Caki2 (cell line): ENCODE results near the gene BARX1. TPM values are rescaled to one million over a fixed set of nuclear protein-coding genes. Genes with fewer than 3 reads are reported as not detected.
"Not testable (repeated sequence)": the region's sequence is repeated elsewhere in the genome, so short reads cannot be mapped to it uniquely, and the experiment has no call there.

Source experiments
- DNase-seq: peaks from one replicate; pipeline ENCODE4 v3.0.0-alpha.2; 2015; ENCODE audit warnings: low read depth
- in situ Hi-C: cut with HindIII; loops from 2 replicates; pipeline ENCODE4 v1.10.0; 2016; ENCODE audit warnings: low sequenced_read_pairs, low pct_unique_long_range_greater_than_20kb, mixed read lengths
- total RNA-seq: library from RNA; depleted of rRNA; stranded (reverse); fragments of >200 nt; shearing (Covaris generic); gene quantifications from 2 replicates; pipeline ENCODE4 v1.2.3, GENCODE V29; 2014; ENCODE audit warnings: low replicate concordance; rRNA removed

Gene BARX1
- total RNA-seq: 58.2 and 66.3 TPM in 2 replicates

GRCh38 chr9:93955111-93955980 is at the start of gene BARX1:
TSS of gene BARX1 (minus strand) at chr9:93955355. CDS start at chr9:93955146, 209 bp downstream.
- peak; percentile 72 for DNase-seq
- in situ Hi-C loops: no loop called here

GRCh38 chr9:94002316-94003140 is 47.4 kb upstream of the BARX1 start:
- no peak for DNase-seq
- in situ Hi-C loops: no loop called here

GRCh38 chr9:93996863-93997262 is 41.7 kb upstream of the BARX1 start:
- no peak for DNase-seq
- in situ Hi-C loops: no loop called here

DNA sequence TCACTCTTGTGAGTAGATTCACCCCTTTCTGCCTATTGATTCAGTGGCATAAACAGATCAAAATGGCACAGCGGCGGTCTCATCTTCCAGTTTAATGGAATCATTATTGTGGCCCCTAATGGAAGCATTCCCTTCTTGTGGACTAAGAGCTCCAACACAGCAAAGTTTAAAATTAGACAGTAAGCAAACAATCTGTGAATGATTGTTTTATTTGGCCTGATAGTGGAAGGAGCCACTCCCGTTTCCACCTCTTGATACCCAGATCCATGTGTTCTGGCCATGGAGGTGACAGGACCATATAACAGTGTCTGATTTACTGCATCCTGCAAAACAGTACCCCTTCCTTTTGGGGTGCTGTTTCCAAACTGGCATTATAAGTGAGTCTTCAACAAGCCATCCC is 41.2 kb upstream of the BARX1 start:
- in situ Hi-C loops: no loop called here
- no peak for DNase-seq

DNA sequence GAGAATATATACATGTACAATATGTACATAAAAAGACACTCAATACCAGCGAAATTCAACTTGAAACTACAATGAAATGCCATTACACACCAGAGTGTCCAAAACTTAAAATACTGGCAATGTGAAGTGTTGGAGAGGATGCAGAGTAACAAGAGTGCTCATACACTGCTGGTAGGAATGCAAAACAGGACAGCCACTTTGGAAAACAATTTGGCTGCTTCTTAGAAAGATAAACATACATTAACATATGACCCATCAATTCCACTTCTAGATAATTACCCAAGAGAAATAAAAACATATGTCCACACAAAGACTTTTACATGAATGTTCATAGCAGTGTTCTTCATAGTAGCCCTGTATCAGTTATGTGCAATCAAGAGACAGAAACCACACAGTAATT is 39.4 kb upstream of the BARX1 start:
- in situ Hi-C loops: no loop called here

DNA sequence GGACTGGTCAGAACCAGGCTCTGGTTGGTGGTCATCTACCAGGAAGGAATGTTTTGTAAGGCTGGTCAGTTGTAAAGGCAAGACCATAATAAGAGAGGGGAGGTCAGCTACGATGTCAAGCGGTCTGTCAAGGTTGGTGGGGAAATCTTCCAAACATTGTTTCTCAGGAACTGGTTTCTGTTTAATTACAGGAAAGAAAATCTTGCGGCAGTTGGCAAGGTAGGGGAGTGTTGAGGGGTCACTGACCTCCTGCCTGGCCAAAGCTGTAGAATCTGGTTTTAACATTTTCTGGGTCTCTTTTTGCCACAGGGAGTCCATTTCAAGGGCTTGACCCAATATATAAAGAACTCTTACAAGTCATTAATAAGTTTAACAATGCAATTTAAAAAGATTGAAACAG is 39.0 kb upstream of the BARX1 start:
- DNase-seq: no peak
- in situ Hi-C loops: no loop called here

More for the DNA sequence above, 39.4 kb upstream of the BARX1 start:
- no peak for DNase-seq

GRCh38 chr9:93992830-93993229 is 37.7 kb upstream of the BARX1 start:
- DNase-seq: no peak
- in situ Hi-C loops: no loop called here

DNA sequence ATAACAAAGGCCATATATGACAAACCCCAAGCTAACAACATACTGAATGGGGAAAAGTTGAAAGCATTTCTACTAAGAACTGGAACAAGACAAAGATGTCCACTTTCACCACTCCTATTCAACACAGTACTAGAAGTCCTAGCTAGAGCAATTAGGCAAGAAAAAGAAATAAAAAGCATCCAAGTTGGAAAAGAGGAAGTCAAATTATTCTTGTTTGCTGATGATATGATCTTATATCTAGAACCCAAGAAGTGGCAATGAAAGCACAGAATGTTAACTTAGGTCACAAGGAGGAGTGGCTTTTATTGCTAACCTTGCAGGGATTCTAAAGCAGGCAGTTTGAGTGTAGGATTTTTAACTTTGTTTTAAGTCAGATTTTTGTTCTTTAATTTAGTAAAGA is 35.3 kb upstream of the BARX1 start:
- in situ Hi-C loops: no loop called here

DNA sequence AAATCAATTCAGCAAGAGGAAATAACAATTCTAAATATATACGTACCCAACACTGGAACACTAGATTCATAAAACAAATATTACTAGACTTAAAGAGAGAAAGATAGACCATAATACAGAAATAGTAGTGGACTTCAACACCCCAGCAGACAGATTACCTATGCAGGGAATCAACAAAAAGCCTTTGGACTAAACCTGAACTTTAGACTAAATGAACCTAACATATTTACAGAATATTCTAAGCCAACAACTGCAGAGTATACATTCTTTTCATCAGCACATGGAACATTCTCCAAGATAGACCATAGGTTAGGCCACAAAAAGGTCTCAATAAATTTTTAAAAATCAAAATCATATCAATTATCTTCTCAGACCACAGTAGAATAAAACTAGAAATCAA is 32.9 kb upstream of the BARX1 start:
- in situ Hi-C loops: no loop called here
- no peak for DNase-seq

More for the DNA sequence above, 35.3 kb upstream of the BARX1 start:
- no peak for DNase-seq

GRCh38 chr9:93984860-93985259 is 29.7 kb upstream of the BARX1 start:
- in situ Hi-C loops: no loop called here
- no peak for DNase-seq

GRCh38 chr9:93983875-93984274 is 28.7 kb upstream of the BARX1 start:
- no peak for DNase-seq
- in situ Hi-C loops: no loop called here

GRCh38 chr9:93979721-93980120 is 24.6 kb upstream of the BARX1 start:
- in situ Hi-C loops: no loop called here
- no peak for DNase-seq

- in situ Hi-C loops: no loop called here
- no peak for DNase-seq
These were observed 23.4 kb upstream of the BARX1 start for GRCh38 chr9:93978551-93978950.

- DNase-seq: no peak
- in situ Hi-C loops: no loop called here
These were observed 21.8 kb upstream of the BARX1 start for GRCh38 chr9:93976973-93977372.

GRCh38 chr9:93976081-93976480 is 20.9 kb upstream of the BARX1 start:
- DNase-seq: no peak
- in situ Hi-C loops: no loop called here

GRCh38 chr9:93975262-93975661 is 20.1 kb upstream of the BARX1 start:
- DNase-seq: no peak
- in situ Hi-C loops: no loop called here

DNA sequence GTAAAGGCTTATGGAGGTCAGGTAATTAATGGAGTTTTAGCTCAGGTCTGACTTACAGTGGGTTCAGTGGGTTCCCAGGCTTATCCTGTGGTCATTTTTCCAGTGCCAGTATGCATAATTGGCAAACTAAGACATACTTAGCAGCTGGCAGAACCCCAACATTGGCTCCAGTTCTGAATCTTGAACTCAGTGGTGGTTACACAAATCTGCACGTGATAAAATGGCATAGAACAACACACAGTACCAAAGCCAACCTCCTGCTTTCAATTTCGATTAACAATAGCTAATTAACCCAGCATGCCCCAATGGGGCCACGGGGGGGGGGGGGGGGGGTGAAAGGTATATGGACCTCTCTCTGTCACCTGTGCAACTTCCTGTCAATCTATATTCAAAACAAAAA is 19.0 kb upstream of the BARX1 start:
- DNase-seq: no peak
- in situ Hi-C loops: no loop called here

- in situ Hi-C loops, DNase-seq: not testable (repeated sequence)
These were observed 17.5 kb upstream of the BARX1 start for GRCh38 chr9:93972655-93973054.

DNA sequence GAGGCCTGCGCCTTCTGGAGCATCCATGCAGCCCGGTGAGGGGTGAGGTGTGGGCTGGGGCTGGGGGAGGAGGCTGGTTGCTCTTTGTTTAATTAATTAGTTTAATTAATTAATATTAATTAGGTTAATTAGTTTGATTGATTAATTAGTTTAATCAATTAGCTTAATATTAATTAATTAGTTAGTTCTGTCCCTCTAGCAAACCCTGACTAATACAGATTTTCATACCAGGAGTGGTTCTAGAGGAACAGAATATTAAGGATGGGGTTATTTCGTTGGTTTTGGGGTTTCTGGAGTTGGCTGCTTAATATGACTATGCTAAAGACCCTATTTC is 14.1 kb upstream of the BARX1 start:
- in situ Hi-C loops: no loop called here
- DNase-seq: no peak
